Right renal pelvis (tissue), 4 donors: ENCODE data around the gene E2F4. TPM values are rescaled to one million over a fixed set of nuclear protein-coding genes. Genes with fewer than 3 reads are reported as not detected.

ENCODE experiments used
- DNase-seq, 4 donors: peaks; one replicate each; pipeline ENCODE4 v3.0.0-alpha.2; 2013; ENCODE audit warnings: low read depth in 4 of 4, low spot score in 3 of 4, missing footprints in 1 of 4
- polyA plus RNA-seq, 4 donors: library from polyadenylated mRNA; unstranded; fragments of 120-200 nt; gene quantifications; one replicate each; pipeline ENCODE4 v1.2.1, GENCODE V29; 2013; ENCODE audit not compliant: insufficient read length in 4 of 4

The E2F4 gene
- 10 to 100 TPM; 58.6 to 64.1 (median 60.1) TPM for polyA plus RNA-seq

- peak; percentile 78 to 85 (median 82) for DNase-seq
Observed at GRCh38 chr16:67191995-67192681, at the start of gene E2F4. Gene E2F4 (plus strand): TSS chr16:67192155. CDS start chr16:67192228, 73 bp downstream.

GRCh38 chr16:67142342-67142741 lies 49.6 kb upstream of the E2F4 start:
- no peak for DNase-seq

- DNase-seq: no peak
Observed at GRCh38 chr16:67144943-67145342, 47.0 kb upstream of the E2F4 start.

- DNase-seq: no peak
Observed at GRCh38 chr16:67145746-67146145, 46.2 kb upstream of the E2F4 start.

GRCh38 chr16:67146523-67147357 lies 45.2 kb upstream of the E2F4 start:
- DNase-seq: no peak

GRCh38 chr16:67147437-67148140 lies 44.4 kb upstream of the E2F4 start:
- DNase-seq: no peak

GRCh38 chr16:67148221-67148620 lies 43.7 kb upstream of the E2F4 start:
- DNase-seq: no peak

GRCh38 chr16:67148656-67149275 lies 43.2 kb upstream of the E2F4 start:
- DNase-seq: no peak

- DNase-seq: no peak
Observed at GRCh38 chr16:67149276-67150046, 42.5 kb upstream of the E2F4 start.

GRCh38 chr16:67150047-67150832 lies 41.7 kb upstream of the E2F4 start:
- no peak for DNase-seq

- no peak for DNase-seq
Observed at GRCh38 chr16:67150833-67151396, 41.0 kb upstream of the E2F4 start, which contains the start of gene B3GNT9. Gene B3GNT9 (minus strand): TSS chr16:67150998. CDS start chr16:67150485, 513 bp downstream.

GRCh38 chr16:67151431-67152097 lies 40.4 kb upstream of the E2F4 start:
- DNase-seq: no peak

- no peak for DNase-seq
Observed at GRCh38 chr16:67154578-67155294, 37.2 kb upstream of the E2F4 start.

GRCh38 chr16:67155295-67156142 lies 36.4 kb upstream of the E2F4 start:
- peak in 1 of 4 donors; percentile 85 for DNase-seq

GRCh38 chr16:67156143-67156844 lies 35.7 kb upstream of the E2F4 start:
- no peak for DNase-seq
